Pancreas (tissue), 10 donors: Measurements from ENCODE around the gene RAPGEF3. TPM values are rescaled to one million over a fixed set of nuclear protein-coding genes. Genes with fewer than 3 reads are reported as not detected.

Source experiments
- ATAC-seq, 4 donors: fragments of 200-7000 bp; cut with Tn5 transposase; one replicate each; pipeline versions ENCODE4 v1.8.0 to v1.9.1; 2020; ENCODE audit warnings: mild to moderate bottlenecking in 4 of 4, moderate library complexity in 4 of 4
- DNase-seq, 6 donors: peaks; one replicate each; pipeline ENCODE4 v3.0.0-alpha.2; 2020
- FAIRE-seq: peaks from 2 replicates; lab custom pipeline; 2012; peaks lifted over from hg19 to GRCh38; lab: Jason Lieb, UNC
- H3K27ac ChIP-seq, 4 donors: fragments of 200-600 bp; sonication (generic); 1 replicate in 3 of 4; 2 replicates in 1 of 4; pipeline versions ENCODE4 v1.5.0 to v1.8.0; 2020
- H3K27me3 ChIP-seq, 4 donors: fragments of 200-600 bp; one replicate each; pipeline ENCODE4 v1.8.0; 2021
- H3K36me3 ChIP-seq, 3 donors: fragments of 200-600 bp; sonication (generic) in 1 of 3; one replicate each; pipeline versions ENCODE4 v1.5.0 to v1.8.0; 2020 to 2021
- H3K4me1 ChIP-seq, 3 donors: fragments of 200-600 bp; one replicate each; pipeline ENCODE4 v1.8.0; 2021
- H3K4me3 ChIP-seq, 4 donors: fragments of 200-600 bp; sonication (generic) in 2 of 4; one replicate each; pipeline versions ENCODE4 v1.5.0 to v1.8.0; 2020 to 2021
- H3K9me3 ChIP-seq, 4 donors: fragments of 200-600 bp; one replicate each; pipeline ENCODE4 v1.8.0; 2021
- WGBS, 2 donors: extraction: QIAGEN DNeasy Blood & Tissue Kit; methylation state at CpG; one replicate each; pipeline ENCODE4 v1.1.7; 2013; 5-methylcytosine and 5-hydroxymethylcytosine counted together
- intact Hi-C, 3 donors: fragments of 100-400 bp; cut with DNase I; formaldehyde crosslinking; loops; one replicate each; pipeline versions ENCODE4 v1.11.1 to v1.14.2; 2022
- polyA plus RNA-seq, 2 donors: library from polyadenylated mRNA; stranded (reverse); fragments of 200-250 nt; gene quantifications; one replicate each; pipeline ENCODE4 v1.2.3, GENCODE V29; 2013
- total RNA-seq, 6 donors: library from RNA; stranded (reverse); fragmentation: NEBNext Ultra II Directional in 4 of 6; extraction: Animal tissue kit (Norgen Biotek cat#: 25700) in 4 of 6; gene quantifications; one replicate each; pipeline versions ENCODE4 v1.2.1 to v1.2.4, GENCODE V29; 2021 to 2023
- TF ChIP-seq, protein P1 (sequence below), 4 donors: fragments of 200-600 bp; sonication (generic) in 3 of 4; IDR thresholded peaks; one replicate each; pipeline versions ENCODE4 v1.5.0 to v1.8.0; 2021; ENCODE audit warnings: antibody characterized with exemption in 4 of 4
- donor health status: healthy with polysubstance abuse.
- donor health status: DM: no; HTN: no; CAD: no; lungs with moderate emphysema.
- donor health status: DM: no; HTN: no; CAD: no.
- donor health status: control.
- donor health status: control.
- donor health status: Bipolar disorder and iron deficiency.
- donor health status: DM: yes; HTN: yes; CAD: no.
- donor health status: DM: no; HTN: no; CAD: no.
- donor health status: DM: no; HTN: no; CAD: no.
- donor health status: DM: yes; HTN: yes; CAD: no.

The RAPGEF3 gene
- total and polyA plus RNA-seq, 8 donors, result 2.5 to 54.4 (median 5.5) TPM

DNA sequence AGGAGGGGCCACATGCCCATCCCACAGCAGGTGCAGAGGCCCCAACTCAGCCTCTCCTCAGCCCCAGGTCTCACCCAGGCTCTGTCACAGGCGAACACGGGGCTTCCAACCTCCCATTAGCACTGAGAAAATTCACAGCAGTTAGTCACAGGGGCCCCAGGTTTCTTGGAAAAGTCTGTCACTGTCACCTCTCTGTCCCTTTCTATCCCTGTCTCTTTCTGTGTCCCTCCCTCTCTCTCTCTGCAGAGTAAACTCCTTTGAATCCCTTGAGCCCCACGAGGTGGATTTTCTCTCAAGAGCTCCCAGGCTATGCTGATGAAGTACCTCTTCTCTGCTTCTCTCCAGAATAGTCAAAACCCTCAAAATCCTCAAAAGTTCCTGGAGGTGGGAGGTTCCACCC lies 19.4 kb downstream of the RAPGEF3 start:
- peaks cover 12 to 21% (median 18%) of the 10 kb centered on the region in 3 donors for H3K4me1 ChIP-seq
- TF ChIP-seq, protein P1, sequence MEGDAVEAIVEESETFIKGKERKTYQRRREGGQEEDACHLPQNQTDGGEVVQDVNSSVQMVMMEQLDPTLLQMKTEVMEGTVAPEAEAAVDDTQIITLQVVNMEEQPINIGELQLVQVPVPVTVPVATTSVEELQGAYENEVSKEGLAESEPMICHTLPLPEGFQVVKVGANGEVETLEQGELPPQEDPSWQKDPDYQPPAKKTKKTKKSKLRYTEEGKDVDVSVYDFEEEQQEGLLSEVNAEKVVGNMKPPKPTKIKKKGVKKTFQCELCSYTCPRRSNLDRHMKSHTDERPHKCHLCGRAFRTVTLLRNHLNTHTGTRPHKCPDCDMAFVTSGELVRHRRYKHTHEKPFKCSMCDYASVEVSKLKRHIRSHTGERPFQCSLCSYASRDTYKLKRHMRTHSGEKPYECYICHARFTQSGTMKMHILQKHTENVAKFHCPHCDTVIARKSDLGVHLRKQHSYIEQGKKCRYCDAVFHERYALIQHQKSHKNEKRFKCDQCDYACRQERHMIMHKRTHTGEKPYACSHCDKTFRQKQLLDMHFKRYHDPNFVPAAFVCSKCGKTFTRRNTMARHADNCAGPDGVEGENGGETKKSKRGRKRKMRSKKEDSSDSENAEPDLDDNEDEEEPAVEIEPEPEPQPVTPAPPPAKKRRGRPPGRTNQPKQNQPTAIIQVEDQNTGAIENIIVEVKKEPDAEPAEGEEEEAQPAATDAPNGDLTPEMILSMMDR (IDR thresholded peaks at IDR 0.05), result no peak
- H3K36me3 ChIP-seq, result no peaks in the 10 kb centered on the region
- H3K27ac ChIP-seq, result no peak overlapping the region
- no peak for FAIRE-seq
- WGBS, 2 donors, result 81 to 83% methylated on average over 3 of the region's 3 CpGs
- peak in 1 of 6 donors; percentile 7 for DNase-seq
- intact Hi-C loops, result no loop called here
- ATAC-seq, result no peak
- H3K4me3 ChIP-seq, result no peak overlapping the region
- no peaks in the 10 kb centered on the region for H3K27me3 ChIP-seq
- H3K9me3 ChIP-seq, result no peaks in the 10 kb centered on the region

DNA sequence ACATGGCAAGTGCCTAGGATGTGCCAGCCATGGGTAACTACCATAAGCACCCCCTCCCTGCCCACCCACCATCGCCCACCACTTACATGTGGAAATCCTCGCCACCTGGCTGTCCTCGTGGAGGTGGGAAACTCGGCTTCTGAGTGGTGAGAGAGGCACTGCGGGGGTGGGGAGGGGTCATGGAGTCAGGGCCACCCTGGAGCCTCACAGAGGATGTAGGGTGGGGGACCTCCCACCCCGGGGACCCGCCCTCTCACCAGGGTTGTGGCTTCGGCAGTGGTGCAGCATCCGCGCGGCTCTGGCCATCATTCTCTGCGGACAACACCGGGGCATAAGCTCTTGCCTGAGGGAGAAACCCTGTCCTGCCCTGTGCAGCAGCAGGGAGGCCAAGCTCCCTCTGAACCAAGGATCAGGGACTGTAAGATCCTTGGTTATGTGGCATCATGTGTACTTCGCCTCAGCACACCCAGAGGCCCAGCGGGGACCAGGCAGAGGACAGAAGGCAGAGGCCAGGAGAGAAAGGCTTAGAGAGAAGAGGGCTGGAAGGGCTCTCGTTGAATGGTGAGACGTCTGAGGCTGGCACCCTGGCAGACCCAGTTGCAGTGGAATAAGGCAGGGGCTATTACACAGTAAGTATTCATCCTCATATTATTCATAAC lies 20.6 kb downstream of the RAPGEF3 start:
- whole genome bisulfite sequencing, 2 donors, result 80 to 82% methylated on average over 17 of the region's 17 CpGs
- Histone ChIP-seq H3K27me3 (no peaks in the 10 kb centered on the region), H3K36me3 (no peaks in the 10 kb centered on the region), H3K4me1 (peaks cover 12 to 21% (median 18%) of the 10 kb centered on the region in 3 donors), H3K4me3 (no peak overlapping the region), H3K27ac (peak overlapping the region in 1 of 4 donors; percentile 52), H3K9me3 (no peaks in the 10 kb centered on the region)
- DNase-seq, result peak in 2 of 6 donors; percentile 51 to 68
- ATAC-seq, result no peak
- intact Hi-C loops, result no loop called here
- no peak for FAIRE-seq
- TF ChIP-seq, protein P1 (IDR thresholded peaks at IDR 0.05), result no peak

- WGBS, 2 donors, result 14 to 15% methylated on average over 18 to 19 of the region's 19 CpGs
- TF ChIP-seq, protein P1 (IDR thresholded peaks at IDR 0.05), result no peak
- no peak overlapping the region for H3K4me3 ChIP-seq
- H3K4me1 ChIP-seq, result peaks cover 12 to 21% (median 18%) of the 10 kb centered on the region in 3 donors
- no peaks in the 10 kb centered on the region for H3K9me3 ChIP-seq
- H3K36me3 ChIP-seq, result no peaks in the 10 kb centered on the region
- FAIRE-seq (no peak), DNase-seq (peak; percentile 80 to 96 (median 92)), ATAC-seq (peak; percentile 83 to 92 (median 90))
- intact Hi-C loops, result no loop called here
- H3K27me3 ChIP-seq, result no peaks in the 10 kb centered on the region
- H3K27ac ChIP-seq, result peak overlapping the region; percentile 29 to 52 (median 48)
Measured at GRCh38 chr12:47736877-47737676, 21.6 kb downstream of the RAPGEF3 start.

GRCh38 chr12:47736216-47736615 lies 22.5 kb downstream of the RAPGEF3 start:
- no peaks in the 10 kb centered on the region for H3K27me3 ChIP-seq
- TF ChIP-seq, protein P1 (IDR thresholded peaks at IDR 0.05), result no peak
- peak in 2 of 6 donors; percentile 27 to 39 for DNase-seq
- H3K27ac ChIP-seq, result peak overlapping the region in 2 of 4 donors; percentile 51 to 52
- no peak for FAIRE-seq
- intact Hi-C loops, result no loop called here
- H3K36me3 ChIP-seq, result no peaks in the 10 kb centered on the region
- no peak overlapping the region for H3K4me3 ChIP-seq
- 77 to 93% methylated on average over 4 of the region's 4 CpGs for WGBS, 2 donors
- H3K4me1 ChIP-seq, result peaks cover 12 to 19% (median 18%) of the 10 kb centered on the region in 3 donors
- ATAC-seq, result peak in 1 of 4 donors; percentile 2
- H3K9me3 ChIP-seq, result no peaks in the 10 kb centered on the region
